Ammon's horn (tissue), 1 donor: ENCODE measurements around the gene RHBDF1.
"Not testable (repeated sequence)": the region's sequence is repeated elsewhere in the genome, so short reads cannot be mapped to it uniquely, and the experiment has no call there.

Source experiments
- DNase-seq: peaks from one replicate; pipeline ENCODE4 v3.0.0-alpha.2; 2016; ENCODE audit warnings: low spot score

RHBDF1 gene

GRCh38 chr16:58491-59439, 13.7 kb downstream of the RHBDF1 start:
- no peak for DNase-seq

- no peak for DNase-seq
Measured at GRCh38 chr16:57711-58110, 14.7 kb downstream of the RHBDF1 start.

- no peak for DNase-seq
Measured at GRCh38 chr16:56231-56927, 16.1 kb downstream of the RHBDF1 start.

- DNase-seq = no peak
Measured at GRCh38 chr16:55571-56136, 16.8 kb downstream of the RHBDF1 start.

- no peak for DNase-seq
Measured at GRCh38 chr16:54237-54581, 18.2 kb downstream of the RHBDF1 start.

- peak; percentile 98 for DNase-seq
Measured at GRCh38 chr16:53346-54236, 18.8 kb downstream of the RHBDF1 start, which contains the start of the genes POLR3K and SNRNP25. Gene POLR3K (minus strand): TSS chr16:53608. CDS start chr16:53586, 22 bp downstream. Gene SNRNP25 (plus strand): TSS chr16:53828. CDS start chr16:54017, 189 bp downstream.

- DNase-seq = no peak
Measured at GRCh38 chr16:50769-51591, 21.5 kb downstream of the RHBDF1 start.

GRCh38 chr16:47234-47633, 25.2 kb downstream of the RHBDF1 start:
- DNase-seq = no peak

GRCh38 chr16:46510-46909, 25.9 kb downstream of the RHBDF1 start:
- DNase-seq = not testable (repeated sequence)

GRCh38 chr16:45454-45853, 27.0 kb downstream of the RHBDF1 start:
- no peak for DNase-seq

GRCh38 chr16:44655-45054, 27.8 kb downstream of the RHBDF1 start:
- no peak for DNase-seq

GRCh38 chr16:43294-43693, 29.1 kb downstream of the RHBDF1 start:
- no peak for DNase-seq

- no peak for DNase-seq
Measured at GRCh38 chr16:42691-43090, 29.7 kb downstream of the RHBDF1 start.

- no peak for DNase-seq
Measured at GRCh38 chr16:42069-42457, 30.4 kb downstream of the RHBDF1 start.

GRCh38 chr16:41439-42068, 30.9 kb downstream of the RHBDF1 start:
- no peak for DNase-seq

- no peak for DNase-seq
Measured at GRCh38 chr16:38941-39892, 33.2 kb downstream of the RHBDF1 start.

GRCh38 chr16:38206-38605, 34.2 kb downstream of the RHBDF1 start:
- DNase-seq = not testable (repeated sequence)

- DNase-seq = no peak
Measured at GRCh38 chr16:37511-37910, 34.9 kb downstream of the RHBDF1 start.

GRCh38 chr16:36336-36984, 36.0 kb downstream of the RHBDF1 start:
- no peak for DNase-seq
